ENCODE measurements around the gene PTPN6.
A peak's percentile ranks its signal among the peaks of the same experiment; 100 is the strongest.

Gene PTPN6

DNA sequence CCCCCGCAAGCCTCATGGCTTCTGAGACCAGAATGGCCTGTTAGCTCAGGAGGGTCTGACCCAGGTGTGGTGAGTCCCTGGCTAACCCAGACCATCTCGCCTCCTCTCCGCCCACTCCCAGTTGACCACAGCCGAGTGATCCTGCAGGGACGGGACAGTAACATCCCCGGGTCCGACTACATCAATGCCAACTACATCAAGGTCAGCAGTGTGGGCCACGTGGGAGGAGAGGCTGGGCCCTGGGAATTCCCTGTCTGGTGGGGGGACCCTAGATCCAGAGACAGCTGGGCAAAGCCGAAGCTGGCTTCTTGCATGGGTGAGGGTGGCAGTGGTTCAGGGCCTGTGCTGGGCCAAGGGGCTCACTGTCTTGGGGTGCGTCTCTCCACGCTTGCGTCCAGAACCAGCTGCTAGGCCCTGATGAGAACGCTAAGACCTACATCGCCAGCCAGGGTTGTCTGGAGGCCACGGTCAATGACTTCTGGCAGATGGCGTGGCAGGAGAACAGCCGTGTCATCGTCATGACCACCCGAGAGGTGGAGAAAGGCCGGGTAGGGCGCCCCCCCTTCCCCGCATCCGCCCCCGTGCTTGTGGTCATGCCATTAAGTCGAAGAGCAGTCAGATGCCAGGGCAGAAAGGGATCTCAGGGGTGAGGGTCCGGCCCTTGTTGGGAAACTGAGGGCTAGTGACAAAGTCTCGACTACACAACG lies 5.0 kb downstream of the PTPN6 start:
- no peak for DNase-seq (ENCODE audit: low read depth)

DNA sequence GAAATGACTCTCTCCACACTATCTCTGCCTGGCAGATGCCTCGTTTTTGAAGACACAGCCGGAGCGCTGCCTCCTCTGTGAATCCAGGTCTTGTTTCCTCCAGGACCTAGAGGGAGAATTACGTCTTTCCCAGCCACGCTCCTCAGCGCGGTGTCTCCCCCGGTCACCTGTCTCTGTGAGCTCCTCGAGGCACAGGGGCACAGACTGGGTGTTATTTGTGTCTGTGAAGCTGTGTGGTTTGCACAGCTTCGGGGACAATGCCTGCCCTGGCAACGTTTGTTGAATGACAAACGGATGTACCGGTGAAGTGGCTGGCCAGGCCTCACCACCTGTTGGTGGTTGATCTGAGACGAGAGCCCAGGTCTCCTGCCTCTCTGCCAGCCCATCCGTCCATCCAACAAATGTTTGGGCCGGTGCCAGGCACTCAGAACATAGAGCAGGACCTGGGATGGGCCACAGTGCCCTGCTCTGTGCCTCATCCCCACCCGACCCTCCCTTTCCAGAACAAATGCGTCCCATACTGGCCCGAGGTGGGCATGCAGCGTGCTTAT lies 6.1 kb downstream of the PTPN6 start:
- DNase-seq (ENCODE audit: low read depth), result no peak

DNA sequence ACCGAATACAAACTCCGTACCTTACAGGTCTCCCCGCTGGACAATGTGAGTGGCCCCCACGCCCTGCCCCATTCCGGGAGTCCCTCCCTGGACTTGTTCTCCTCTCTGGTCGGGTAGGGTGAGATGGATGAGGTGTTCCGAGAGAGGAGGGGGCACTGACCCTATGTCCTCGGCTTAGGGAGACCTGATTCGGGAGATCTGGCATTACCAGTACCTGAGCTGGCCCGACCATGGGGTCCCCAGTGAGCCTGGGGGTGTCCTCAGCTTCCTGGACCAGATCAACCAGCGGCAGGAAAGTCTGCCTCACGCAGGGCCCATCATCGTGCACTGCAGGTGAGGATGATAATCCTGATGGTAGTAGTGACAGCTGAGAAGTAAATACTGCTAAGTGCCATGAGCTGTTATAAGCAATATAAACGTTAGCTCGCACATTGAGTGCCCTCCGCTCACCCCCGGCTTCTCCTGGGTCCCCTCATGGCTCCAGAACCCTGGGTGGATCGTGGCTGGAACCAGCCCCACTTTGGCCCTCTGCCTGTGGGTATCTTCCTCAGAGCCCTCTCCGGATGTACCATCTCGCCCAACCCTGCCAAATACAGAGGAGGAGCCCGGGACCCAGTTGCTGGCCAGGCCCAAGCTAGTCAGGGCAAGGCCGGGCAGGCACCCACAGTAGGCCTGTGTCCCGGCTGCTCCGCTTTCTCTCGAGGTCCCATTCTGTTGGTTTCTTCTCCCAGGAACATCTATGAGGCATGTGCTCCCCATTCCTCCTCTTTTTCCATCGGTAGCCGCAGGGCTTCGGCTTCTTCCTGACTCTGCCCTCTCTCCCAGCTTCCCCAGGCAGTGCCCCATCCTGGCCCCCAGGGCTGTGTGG lies 6.8 kb downstream of the PTPN6 start:
- DNase-seq (ENCODE audit: low read depth), result no peak

DNA sequence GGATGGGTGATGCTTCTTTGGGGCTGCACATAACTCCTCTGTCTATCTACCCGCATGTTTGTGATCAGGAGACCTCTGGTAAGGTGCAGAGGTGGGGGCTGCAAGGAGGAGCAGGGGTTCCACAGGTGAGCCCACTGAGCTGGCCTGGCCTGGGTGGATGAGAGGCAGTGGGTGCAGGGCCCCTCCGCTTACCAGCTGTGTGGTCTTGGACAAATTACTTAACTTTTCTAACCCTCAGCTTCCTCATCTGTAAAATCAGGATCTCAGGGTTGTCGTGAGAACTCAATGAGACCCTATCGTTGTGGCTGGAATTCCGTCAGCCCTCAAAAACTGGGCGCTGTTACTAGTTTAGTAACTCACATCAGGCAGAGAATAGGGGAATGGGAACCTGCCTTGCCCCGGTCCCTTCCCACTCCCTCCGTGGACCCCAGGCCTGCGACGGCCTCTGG lies 7.5 kb downstream of the PTPN6 start:
- DNase-seq (ENCODE audit: low read depth), result no peak

DNA sequence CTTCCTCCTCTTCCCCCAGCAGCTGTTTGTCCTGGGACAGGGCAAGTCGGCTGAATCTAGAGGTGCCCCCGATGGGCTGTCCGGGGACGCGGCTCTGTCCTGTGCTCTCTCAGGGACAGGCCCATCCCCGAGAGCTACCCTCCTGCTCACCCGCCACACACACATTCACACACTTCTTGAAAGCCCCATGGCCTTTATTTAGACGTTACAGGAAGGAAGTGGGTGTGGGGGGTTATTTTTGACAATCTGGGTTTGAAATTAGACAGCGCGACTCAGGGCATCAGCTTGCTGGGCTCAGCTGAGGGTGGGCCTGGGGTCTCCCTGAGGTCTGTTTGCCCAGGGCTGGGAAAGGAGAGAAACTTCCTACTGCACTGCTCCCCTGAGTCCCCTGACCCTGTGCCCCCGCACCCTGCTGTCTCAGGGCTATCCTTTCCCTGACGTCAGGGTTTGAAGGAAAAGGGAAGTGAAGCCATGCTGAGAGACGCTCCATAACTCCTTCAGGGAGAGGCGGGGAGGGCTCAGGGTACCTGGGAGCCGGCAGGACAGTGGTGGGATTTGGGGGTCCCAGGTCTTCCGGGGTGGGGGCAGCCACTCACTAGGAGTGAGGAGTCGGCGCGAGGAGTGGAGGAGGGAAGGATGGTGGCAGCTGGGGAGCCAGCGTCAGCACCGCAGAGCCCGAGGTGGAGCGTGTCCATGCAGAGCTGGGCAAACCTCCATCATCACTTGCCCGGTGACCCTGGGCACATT lies 8.1 kb downstream of the PTPN6 start:
- DNase-seq (ENCODE audit: low read depth), result no peak

DNA sequence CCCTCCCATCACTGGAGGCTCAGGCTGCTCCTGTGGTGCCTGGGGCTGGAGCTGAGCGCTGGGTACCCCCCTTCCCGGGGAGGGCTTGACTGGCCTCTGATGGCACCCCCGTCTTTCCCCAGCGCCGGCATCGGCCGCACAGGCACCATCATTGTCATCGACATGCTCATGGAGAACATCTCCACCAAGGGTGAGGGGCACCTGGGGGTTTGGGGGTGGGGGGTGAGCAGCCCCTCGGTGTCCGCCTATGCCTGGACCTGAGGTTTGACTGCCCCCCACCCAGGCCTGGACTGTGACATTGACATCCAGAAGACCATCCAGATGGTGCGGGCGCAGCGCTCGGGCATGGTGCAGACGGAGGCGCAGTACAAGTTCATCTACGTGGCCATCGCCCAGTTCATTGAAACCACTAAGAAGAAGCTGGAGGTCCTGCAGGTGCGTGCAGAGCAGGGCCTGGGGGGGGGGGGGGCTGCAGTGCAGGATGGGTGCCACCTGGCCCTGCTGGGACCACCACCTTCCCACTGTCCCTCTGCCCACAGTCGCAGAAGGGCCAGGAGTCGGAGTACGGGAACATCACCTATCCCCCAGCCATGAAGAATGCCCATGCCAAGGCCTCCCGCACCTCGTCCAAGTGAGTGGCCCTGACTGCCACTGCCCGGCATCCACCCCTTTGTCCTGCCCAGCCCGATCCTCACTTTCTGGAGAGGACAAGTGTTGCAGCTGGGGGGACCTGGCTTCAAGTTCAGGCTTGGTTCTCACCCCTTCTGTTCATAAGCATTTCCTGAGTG lies 8.8 kb downstream of the PTPN6 start:
- no peak for DNase-seq (ENCODE audit: low read depth)

DNA sequence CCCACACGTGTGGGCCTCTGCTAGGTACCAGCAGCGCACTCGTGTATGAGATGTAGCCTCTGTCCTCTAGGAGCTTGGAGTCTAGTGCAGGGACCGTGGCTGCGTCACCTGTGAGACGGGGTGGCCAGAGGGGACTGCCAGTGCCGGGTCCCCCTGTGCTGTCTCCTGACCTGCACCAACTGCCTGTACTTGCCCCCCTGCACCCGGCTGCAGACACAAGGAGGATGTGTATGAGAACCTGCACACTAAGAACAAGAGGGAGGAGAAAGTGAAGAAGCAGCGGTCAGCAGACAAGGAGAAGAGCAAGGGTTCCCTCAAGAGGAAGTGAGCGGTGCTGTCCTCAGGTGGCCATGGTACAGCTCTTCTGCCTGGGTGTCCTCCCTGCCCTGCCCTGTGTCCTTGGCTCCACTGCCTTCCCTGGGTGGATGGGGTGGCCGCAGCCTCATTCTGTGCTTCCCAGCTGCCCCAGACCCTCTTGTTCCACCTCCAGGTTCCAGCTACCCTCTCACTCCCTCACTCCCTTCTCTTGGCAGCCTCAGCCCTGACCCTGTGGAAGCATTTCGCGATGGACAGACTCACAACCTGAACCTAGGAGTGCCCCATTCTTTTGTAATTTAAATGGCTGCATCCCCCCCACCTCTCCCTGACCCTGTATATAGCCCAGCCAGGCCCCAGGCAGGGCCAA lies 9.6 kb downstream of the PTPN6 start:
- DNase-seq (ENCODE audit: low read depth), result no peak

DNA sequence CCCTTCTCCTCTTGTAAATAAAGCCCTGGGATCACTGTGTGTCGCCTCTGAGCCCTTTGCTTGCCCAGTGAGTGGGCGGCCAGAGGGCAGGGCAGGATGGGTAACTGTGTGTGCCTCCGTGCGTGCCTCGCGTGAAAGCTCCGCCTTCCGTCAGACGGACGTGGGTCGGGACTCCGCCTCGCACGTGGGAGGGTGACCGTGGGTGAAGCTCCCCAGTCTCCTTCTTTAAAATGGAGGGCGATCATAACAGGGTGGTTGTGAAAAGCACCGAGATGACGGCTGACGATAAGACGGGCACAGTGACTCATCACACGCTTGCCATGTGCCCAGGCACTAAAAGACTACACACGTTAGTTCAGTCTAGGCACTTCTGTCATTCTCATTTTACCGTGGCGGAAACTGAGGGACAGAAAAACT lies 10.1 kb downstream of the PTPN6 start:
- peak; percentile 83 for DNase-seq (ENCODE audit: low read depth)

DNA sequence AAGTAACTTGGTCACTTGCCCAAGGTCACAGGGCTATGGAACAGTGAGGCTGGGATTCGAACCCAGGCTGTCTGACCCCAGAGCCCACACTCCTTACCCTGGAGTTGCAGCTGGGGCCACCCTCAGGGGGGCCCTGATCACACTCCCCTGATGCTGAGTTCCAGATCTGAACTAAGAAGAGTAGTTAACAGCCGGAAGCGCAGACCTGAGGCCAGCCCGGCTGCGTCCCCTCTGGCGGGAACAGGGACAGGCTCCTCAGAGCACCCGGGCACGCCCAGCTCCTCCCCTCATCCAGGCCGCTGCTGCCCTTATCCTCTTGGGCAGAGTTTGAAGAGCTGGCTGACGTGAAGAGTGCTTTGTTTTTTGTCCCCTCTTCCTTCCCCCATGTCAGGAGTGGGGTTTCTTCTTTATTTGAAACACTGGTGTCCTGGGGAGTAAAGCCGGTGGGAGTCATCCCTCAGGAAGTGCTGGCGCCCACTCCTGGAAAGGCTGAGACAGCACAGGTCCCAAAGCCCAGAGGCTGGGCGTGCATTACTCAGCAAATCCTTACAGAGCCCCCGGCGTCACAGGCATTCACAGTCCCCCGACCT lies 10.6 kb downstream of the PTPN6 start:
- DNase-seq (ENCODE audit: low read depth), result no peak

DNA sequence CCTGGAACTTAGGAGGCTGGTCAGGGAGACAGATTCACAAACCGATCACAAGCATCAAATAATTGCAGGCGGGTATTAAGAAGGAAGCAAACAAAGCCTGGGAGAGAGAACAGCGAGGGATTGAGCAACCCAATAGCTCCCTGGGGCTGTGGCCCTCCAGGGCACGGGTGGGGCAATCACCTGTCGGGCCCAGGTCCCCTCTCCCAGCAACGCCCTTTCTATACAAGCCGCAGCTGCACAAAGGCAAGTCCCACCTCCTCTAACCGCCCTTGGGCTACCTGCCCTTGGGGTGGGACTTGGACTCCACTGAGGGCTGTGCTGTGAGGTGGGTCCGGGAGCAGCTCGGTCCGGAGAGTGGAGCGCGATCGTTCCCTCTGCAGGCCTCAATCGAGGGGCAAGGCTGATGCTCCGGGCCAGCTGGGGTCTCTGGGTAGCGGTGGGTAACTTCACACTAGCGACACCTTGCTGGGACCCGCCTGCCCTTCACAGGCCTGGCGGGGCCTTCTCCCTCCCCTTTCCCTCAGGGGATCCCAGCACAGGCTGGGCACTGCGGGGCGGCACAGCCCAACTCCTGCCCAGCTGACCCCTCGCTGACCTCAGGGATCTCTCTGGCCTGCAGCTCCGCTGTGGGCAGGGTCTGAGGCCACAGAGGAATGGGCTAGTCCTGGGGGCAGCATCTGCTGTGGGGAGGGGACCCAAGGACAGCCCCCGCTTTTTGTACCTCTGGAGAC lies 11.3 kb downstream of the PTPN6 start:
- DNase-seq (ENCODE audit: low read depth), result no peak

DNA sequence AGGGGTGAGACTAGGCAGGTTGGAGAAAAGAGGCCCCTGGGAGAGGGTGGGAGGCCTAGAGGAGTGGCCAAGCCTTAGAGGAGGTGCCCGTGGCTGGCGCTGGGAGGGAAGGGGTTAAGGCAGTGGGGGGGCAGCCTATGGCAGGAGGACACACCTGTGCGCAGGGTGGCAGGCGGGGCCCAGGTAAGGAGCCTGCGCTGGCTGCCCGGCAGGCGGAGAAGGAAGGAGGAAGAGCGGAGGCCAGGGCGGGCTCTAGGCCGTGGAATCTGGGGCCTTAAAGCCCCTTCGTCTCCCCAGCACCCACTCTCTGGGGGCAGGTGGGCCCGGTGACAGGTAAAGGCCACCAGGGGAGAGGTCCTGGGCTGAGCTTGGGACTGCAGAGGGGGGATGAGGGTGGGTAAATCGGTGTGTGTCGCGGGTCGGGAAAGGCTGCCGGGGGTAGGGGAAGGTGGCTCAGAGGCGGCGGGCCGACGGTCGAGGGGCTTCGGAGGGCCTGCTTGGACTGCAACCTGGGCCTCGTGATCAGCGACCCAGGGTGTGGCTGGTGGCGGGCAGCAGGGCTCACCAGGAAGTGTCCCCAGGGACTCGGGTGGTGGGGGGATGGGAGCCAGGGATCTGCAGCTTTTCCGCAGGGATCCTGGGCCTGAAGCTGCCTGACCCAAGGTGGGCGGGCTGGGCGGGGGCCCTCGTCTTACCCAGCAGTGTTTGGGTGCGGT lies 12.0 kb downstream of the PTPN6 start:
- DNase-seq (ENCODE audit: low read depth), result no peak

DNA sequence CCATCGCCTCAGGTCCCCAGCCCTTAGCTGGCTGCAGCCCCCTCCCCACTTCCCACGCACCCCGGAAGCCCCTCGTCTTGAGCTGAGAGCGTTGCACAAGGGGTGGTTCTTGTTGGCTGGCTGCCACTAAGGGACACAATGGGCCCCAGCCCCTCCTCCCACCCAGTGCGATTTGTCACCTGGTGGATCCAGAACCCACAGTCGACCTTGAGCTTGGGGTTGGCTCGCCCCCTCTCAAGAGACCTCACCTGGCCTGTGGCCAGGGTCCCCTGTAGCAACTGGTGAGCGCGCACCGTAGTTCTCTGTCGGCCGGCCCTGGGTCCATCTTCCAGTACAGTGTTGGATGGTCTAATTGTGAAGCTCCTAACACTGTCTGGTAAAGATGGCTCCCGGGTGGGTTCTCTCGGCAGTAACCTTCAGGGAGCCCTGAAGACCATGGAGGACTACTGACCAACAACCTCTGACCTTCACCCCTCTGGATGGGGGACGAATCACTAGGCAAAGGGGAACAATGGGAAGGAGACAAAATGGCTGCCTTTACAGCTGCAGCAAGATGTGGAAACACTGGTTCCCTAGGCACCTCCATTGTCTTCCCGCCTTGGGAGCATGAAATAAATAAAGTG lies 12.7 kb downstream of the PTPN6 start:
- DNase-seq (ENCODE audit: low read depth), result no peak

DNA sequence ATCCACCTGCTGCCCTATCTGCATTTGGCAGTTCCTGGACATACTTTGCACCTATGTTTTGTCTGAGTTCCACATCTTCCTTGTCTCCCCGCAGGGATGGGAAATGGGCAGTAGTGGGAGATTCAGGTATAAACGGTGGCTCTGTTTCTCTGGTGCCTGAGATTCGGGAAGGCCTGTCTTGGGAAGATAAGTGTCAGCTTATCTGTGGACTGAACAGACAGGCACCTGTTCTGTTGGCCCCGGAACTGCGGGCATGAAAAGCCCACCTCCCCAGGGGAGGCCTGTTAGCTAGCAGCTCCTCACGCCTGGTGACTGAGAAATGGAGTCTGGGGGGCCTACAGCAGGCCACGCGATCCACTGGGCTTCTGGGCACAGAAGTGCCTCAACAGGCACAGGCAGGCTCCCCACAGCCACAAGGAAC lies 13.5 kb downstream of the PTPN6 start:
- DNase-seq (ENCODE audit: low read depth), result no peak

DNA sequence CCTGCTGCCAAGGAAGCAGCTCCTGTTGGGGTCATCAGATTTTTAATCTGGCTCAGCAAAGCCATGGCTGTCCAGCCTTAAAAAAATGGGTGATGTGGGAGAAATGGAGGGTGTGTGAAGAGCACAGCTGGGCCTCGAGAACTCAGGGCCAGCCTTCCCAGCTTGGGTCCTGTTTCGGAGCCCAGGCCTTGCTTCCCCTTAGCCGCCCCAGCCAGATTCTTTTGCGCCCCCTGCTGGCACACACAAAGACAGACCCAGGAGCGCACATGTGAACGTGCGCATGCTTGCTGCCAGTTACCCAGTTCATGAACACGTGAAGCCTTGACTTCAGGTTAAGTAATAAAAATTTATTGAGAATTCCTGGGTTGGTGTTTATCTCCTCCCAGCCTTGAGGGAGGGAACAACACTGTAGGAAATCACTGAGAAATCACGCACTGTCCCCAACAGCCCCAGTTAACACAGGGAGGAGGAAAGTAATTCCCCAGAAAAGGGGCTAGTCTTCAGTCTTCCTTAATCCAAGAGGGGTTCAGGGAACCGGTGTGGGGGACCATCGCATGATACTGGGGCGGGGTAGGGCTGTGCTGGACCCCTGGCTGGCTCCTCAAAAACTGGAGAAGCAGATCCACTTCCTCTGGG lies 14.0 kb downstream of the PTPN6 start:
- peak; percentile 79 for DNase-seq (ENCODE audit: low read depth)

DNA sequence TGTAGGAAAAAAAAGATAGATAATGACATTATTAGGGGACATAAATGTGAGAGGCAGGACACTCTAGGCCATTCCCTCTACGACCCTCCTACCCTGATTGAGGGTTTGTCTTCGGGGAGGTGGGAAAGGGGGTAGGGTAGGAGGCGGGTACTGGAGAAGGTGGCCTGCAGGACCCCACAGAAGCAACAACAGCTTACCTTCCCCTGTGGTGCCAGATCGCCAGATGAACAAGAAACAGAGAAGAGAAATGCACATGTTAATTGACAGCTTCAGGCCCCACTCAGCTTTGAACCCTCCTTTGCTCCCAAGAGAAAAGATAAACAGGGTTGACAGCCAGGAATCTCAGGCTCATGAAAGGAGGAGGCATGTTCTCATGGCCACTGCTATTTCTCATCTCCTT lies 14.6 kb downstream of the PTPN6 start:
- DNase-seq (ENCODE audit: low read depth), result no peak

DNA sequence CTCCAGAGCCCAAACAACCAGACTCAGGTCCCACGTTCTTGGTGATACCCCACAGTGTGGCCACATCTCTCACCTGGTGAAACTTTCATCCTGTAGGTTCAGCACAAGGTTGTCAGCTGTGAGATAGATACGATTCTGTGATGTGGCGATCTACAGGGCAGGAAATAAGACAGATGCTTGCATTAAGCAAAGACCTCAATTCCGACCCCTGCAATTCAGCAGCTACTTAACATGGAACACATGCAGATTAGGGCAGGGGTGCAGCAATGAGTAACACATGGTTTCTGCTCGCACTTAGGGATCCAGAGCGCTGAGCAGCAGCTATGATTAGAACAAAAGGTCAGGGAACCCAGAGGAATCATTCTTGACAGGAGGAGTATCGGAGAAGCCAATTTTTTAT lies 15.2 kb downstream of the PTPN6 start:
- DNase-seq (ENCODE audit: low read depth), result no peak

DNA sequence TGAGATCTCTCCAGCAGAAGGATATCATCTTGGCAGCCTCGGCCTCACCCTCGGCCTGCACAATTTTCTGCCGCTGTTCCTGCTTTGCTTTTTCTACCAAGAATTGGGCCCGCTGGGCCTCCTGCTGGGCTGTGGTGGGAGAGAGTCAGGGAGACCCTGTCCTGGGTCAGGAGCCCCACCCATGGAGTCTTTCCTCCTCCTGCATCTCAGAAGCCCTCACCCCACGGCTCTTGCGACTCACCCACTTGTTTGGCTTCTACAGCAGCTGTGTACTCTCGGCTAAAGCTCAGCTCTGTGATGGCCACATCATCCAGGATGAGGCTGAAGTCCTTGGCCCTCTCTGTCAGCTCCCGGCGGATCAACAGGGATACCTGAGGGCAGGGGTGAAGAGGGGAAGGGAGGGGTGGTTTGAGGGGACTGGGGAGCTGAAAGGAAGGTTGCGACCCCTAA lies 16.5 kb downstream of the PTPN6 start:
- DNase-seq (ENCODE audit: low read depth), result no peak

DNA sequence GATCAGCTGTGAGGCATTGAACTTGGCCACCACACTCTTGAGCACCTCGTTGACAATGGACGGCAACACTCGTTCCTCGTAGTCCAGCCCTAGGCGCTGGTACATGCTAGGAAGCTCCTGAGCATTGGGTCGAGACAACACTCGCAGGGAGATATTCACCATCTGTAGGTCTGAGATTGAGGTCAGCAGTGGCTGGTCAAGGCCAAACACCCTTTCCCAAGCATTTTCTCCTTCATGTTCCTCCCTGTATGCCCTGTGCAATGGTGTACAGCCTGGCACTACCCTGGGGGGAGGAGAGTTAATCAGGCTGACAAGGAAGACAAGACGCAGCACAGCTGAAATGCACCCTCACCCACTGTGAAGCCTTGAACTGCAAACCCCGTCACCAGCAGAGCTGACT lies 17.3 kb downstream of the PTPN6 start:
- no peak for DNase-seq (ENCODE audit: low read depth)

Measured in stimulated activated CD8-positive, alpha-beta memory T cell treated with anti-CD3 and anti-CD28 coated beads, Interleukin-7, amount 100 ng/mL, for 24 hours (primary cell).